HepG2 (cell line): ENCODE measurements around the gene TH. TPM values are rescaled to one million over a fixed set of nuclear protein-coding genes. Genes with fewer than 3 reads are reported as not detected.

Source experiments
- ATAC-seq: fragments of 200-7000 bp; cut with Tn5 transposase; 3 replicates; pipeline ENCODE4 v1.9.1; 2020; ENCODE audit warnings: mild to moderate bottlenecking, moderate library complexity
- BruUV-seq: library from RNA; stranded (reverse); fragments of 400-500 nt; replicated peaks from 2 replicates; lab custom pipeline; 2021; lab: Mats Ljungman, UMichigan
- CTCF ChIA-PET: fragments of 300-600 bp; formaldehyde crosslinking; extraction: SDS; loops from one replicate; lab custom pipeline; 2021; ENCODE audit warnings: low total read pairs, inconsistent platforms, low intra/inter-chr PET ratio; lab: Yijun Ruan, JAX
- POLR2A ChIA-PET: fragments of 350-600 bp; sonication (Branson Sonifier 250); formaldehyde crosslinking; loops from one replicate; lab custom pipeline; 2020; ENCODE audit warnings: antibody characterized with exemption, inconsistent platforms; lab: Yijun Ruan, JAX
- DNase-seq: peaks from one replicate; pipeline ENCODE4 v3.0.0-alpha.2; 2015; ENCODE audit warnings: low spot score
- FAIRE-seq: peaks from 3 replicates; lab custom pipeline; 2011; peaks lifted over from hg19 to GRCh38; lab: Jason Lieb, UNC
- H2AFZ ChIP-seq: one replicate; pipeline ENCODE4 v1.6.1; 2011; ENCODE audit warnings: low read length, inconsistent platforms
- H3K27ac ChIP-seq: fragments of 300-600 bp; 3 replicates; pipeline ENCODE4 v1.8.0; 2011; ENCODE audit warnings: mixed run types, mild to moderate bottlenecking, mixed read lengths, low read length, inconsistent platforms; ENCODE audit not compliant: insufficient read depth; ENCODE audit errors: extremely low read length
- H3K27me3 ChIP-seq, 2 experiments: fragments of 200-600 bp in 1 of 2; 2 replicates in 1 of 2; 3 replicates in 1 of 2; pipeline versions ENCODE4 v1.6.0 to v1.8.0; 2011; ENCODE audit warnings: low read length in 2 of 2, mild to moderate bottlenecking in 2 of 2, moderate library complexity in 2 of 2, inconsistent platforms in 1 of 2; ENCODE audit not compliant: insufficient read depth in 2 of 2, control insufficient read depth in 1 of 2
- H3K36me3 ChIP-seq, 2 experiments: fragments of 200-600 bp in 1 of 2; replicated peaks in 1 of 2; 2 replicates in 1 of 2; 3 replicates in 1 of 2; pipeline versions ENCODE4 v1.5.1 to v1.8.0; 2011; ENCODE audit warnings: low read length in 2 of 2, inconsistent platforms in 1 of 2; ENCODE audit not compliant: insufficient read depth in 2 of 2, control insufficient read depth in 1 of 2
- H3K4me1 ChIP-seq: 2 replicates; pipeline ENCODE4 v1.5.1; 2012; ENCODE audit warnings: low read length, inconsistent platforms; ENCODE audit not compliant: insufficient read depth
- H3K4me2 ChIP-seq: 2 replicates; pipeline ENCODE4 v1.6.0; 2011; ENCODE audit warnings: low read depth, low read length, inconsistent platforms
- H3K4me3 ChIP-seq, 3 experiments: fragments of 200-600 bp in 1 of 3; sonication (generic), shearing (Covaris generic) in 1 of 3; replicated peaks in 1 of 3; 2 replicates each; pipeline ENCODE4 v1.5.1; 2011 to 2016; ENCODE audit warnings: low read length in 3 of 3, inconsistent platforms in 2 of 3, low read depth in 2 of 3, mild to moderate bottlenecking in 2 of 3, control low read depth in 1 of 3, mixed read lengths in 1 of 3; ENCODE audit not compliant: insufficient read depth in 1 of 3
- H3K79me2 ChIP-seq: one replicate; pipeline ENCODE4 v1.6.1; 2011; ENCODE audit warnings: low read length, inconsistent platforms; ENCODE audit not compliant: insufficient read depth
- H3K9ac ChIP-seq: 2 replicates; pipeline ENCODE4 v1.6.0; 2011; ENCODE audit warnings: mild to moderate bottlenecking, low read depth, low read length, inconsistent platforms; ENCODE audit not compliant: insufficient read depth
- H3K9me3 ChIP-seq: 2 replicates; pipeline ENCODE4 v1.5.1; 2012; ENCODE audit warnings: mild to moderate bottlenecking, low read length
- H4K20me1 ChIP-seq: 2 replicates; pipeline ENCODE4 v1.6.0; 2011; ENCODE audit warnings: inconsistent platforms, mild to moderate bottlenecking, low read length, moderate library complexity; ENCODE audit not compliant: insufficient read depth
- JUND ChIP-seq: sonication (generic); formaldehyde crosslinking; IDR thresholded peaks from 2 replicates; pipeline ENCODE4 v1.8.0; 2022; ENCODE audit warnings: mild to moderate bottlenecking, missing genetic modification reagents
- KDM5B ChIP-seq: sonication (generic); formaldehyde crosslinking; IDR thresholded peaks from 2 replicates; pipeline ENCODE4 v1.4.0; 2020; ENCODE audit warnings: missing genetic modification reagents, mild to moderate bottlenecking, borderline replicate concordance
- NCOA1 ChIP-seq: sonication (generic); formaldehyde crosslinking; IDR thresholded peaks from 2 replicates; pipeline ENCODE4 v1.9.0; 2021; ENCODE audit warnings: missing genetic modification reagents
- NR1H2 ChIP-seq: sonication (generic); formaldehyde crosslinking; IDR thresholded peaks from 2 replicates; pipeline ENCODE4 v1.8.1; 2022; ENCODE audit warnings: low read depth, missing genetic modification reagents, borderline replicate concordance
- RFXAP ChIP-seq: sonication (generic); formaldehyde crosslinking; IDR thresholded peaks from 2 replicates; pipeline ENCODE4 v1.4.0; 2020; ENCODE audit warnings: missing genetic modification reagents, borderline replicate concordance
- XRCC5 ChIP-seq: fragments of 200-400 bp; formaldehyde crosslinking; optimal IDR thresholded peaks from 2 replicates; pipeline ENCODE3; 2017; ENCODE audit warnings: mild to moderate bottlenecking, low read length
- ZBTB7A ChIP-seq: sonication (generic); formaldehyde crosslinking; IDR thresholded peaks from 2 replicates; pipeline ENCODE4 v1.8.0; 2022; ENCODE audit warnings: mild to moderate bottlenecking, missing genetic modification reagents
- ZNF274 ChIP-seq: sonication (generic); formaldehyde crosslinking; IDR thresholded peaks from 2 replicates; pipeline ENCODE4 v1.5.1; 2020; ENCODE audit warnings: mild to moderate bottlenecking, missing genetic modification reagents
- ZNF451 ChIP-seq: sonication (generic); formaldehyde crosslinking; IDR thresholded peaks from 2 replicates; pipeline ENCODE4 v1.5.0; 2020; ENCODE audit warnings: mild to moderate bottlenecking, missing genetic modification reagents
- ZNF567 ChIP-seq: sonication (generic); formaldehyde crosslinking; IDR thresholded peaks from 2 replicates; pipeline ENCODE4 v1.8.1; 2023; ENCODE audit warnings: mild to moderate bottlenecking, missing genetic modification reagents, borderline replicate concordance
- ZNF607 ChIP-seq: sonication (generic); formaldehyde crosslinking; IDR thresholded peaks from 2 replicates; pipeline ENCODE4 v1.5.1; 2020; ENCODE audit warnings: missing genetic modification reagents, mild to moderate bottlenecking, borderline replicate concordance
- ZNF878 ChIP-seq: sonication (generic); formaldehyde crosslinking; IDR thresholded peaks from 2 replicates; pipeline ENCODE4 v1.8.1; 2023; ENCODE audit warnings: mild to moderate bottlenecking, missing genetic modification reagents, moderate library complexity
- ZZZ3 ChIP-seq: sonication (generic); formaldehyde crosslinking; IDR thresholded peaks from 2 replicates; pipeline ENCODE4 v1.4.0; 2020; ENCODE audit warnings: missing genetic modification reagents, mild to moderate bottlenecking, borderline replicate concordance
- WGBS: methylation state at CpG from one replicate; pipeline ENCODE4 v1.1.6; 2017; ENCODE audit warnings: low lambda C conversion rate; 5-methylcytosine and 5-hydroxymethylcytosine counted together
- in situ Hi-C: cut with HindIII; loops from 2 replicates; pipeline ENCODE4 v1.10.0; 2017; ENCODE audit warnings: low pct_unique_long_range_greater_than_20kb; ENCODE audit not compliant: extremely low pct_ligation_motif_present
- intact Hi-C: fragments of 100-400 bp; cut with micrococcal nuclease; formaldehyde crosslinking; loops from one replicate; pipeline ENCODE4 v1.10.0; 2022; ENCODE audit not compliant: unreplicated experiment
- polyA plus RNA-seq, 8 experiments: library from polyadenylated mRNA; depleted of rRNA in 3 of 8; stranded (reverse) in 7 of 8; unstranded in 1 of 8; fragments of >200 nt; fragmentation: Illumina TruSeq in 4 of 8; extraction: Trizol in 4 of 8; gene quantifications; 2 replicates each; pipeline versions ENCODE4 v1.2.1 to v1.2.3, GENCODE V29; 2011 to 2016; ENCODE audit warnings: low read depth in 4 of 8, missing spikeins in 1 of 8, mixed read lengths in 1 of 8; ENCODE audit not compliant: insufficient read depth in 1 of 8
- total RNA-seq, 5 experiments: library from RNA; depleted of rRNA; stranded (reverse); fragments of >200 nt; fragmentation: Illumina TruSeq; extraction: Trizol; gene quantifications; 2 replicates each; pipeline ENCODE4 v1.2.3, GENCODE V29; 2016; ENCODE audit warnings: low read depth in 1 of 5
- TF ChIP-seq, protein P1 (sequence below): sonication (generic); formaldehyde crosslinking; IDR thresholded peaks from 2 replicates; pipeline ENCODE4 v1.4.0; 2020; ENCODE audit warnings: mild to moderate bottlenecking, missing genetic modification reagents
- TF ChIP-seq, protein P2 (sequence below): sonication (generic); formaldehyde crosslinking; IDR thresholded peaks from 2 replicates; pipeline ENCODE4 v1.5.0; 2020; ENCODE audit warnings: mild to moderate bottlenecking, missing genetic modification reagents, borderline replicate concordance
- TF ChIP-seq, protein P3 (sequence below): fragments of 450-650 bp; IDR thresholded peaks from 2 replicates; pipeline ENCODE4 v1.6.1; 2017
- TF ChIP-seq, protein P4 (sequence below): sonication (generic); formaldehyde crosslinking; IDR thresholded peaks from 2 replicates; pipeline ENCODE4 v1.4.0; 2020; ENCODE audit warnings: mild to moderate bottlenecking, missing genetic modification reagents
- TF ChIP-seq, protein P5 (sequence below): sonication (generic); formaldehyde crosslinking; IDR thresholded peaks from 2 replicates; pipeline ENCODE4 v1.5.0; 2020; ENCODE audit warnings: missing genetic modification reagents, mild to moderate bottlenecking, borderline replicate concordance

Gene TH
- total and polyA plus RNA-seq, 2 of the 13 experiments (the other 11 are each of a cell fraction or from before 2014, with no cell fraction given): 0.36 TPM; not detected in 1

DNA sequence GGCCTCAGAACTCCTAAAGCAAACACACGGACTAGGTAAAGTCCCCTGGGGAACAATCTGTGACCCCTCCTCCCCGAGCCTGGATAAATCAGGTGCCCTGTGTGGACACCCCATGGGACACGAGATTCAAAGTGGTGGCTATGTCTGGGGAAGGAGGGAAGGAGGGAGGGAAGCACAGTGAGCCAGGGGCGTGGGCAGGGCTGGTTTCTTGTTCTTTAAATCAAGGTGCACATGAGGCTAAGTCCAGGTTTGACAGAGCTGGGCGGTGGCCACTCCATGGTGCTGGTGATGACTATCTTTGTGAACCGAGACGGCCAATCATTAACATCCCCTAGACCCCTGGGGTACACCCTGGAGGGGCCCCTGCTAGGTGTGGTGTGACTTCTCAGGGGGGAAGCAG, 20.3 kb upstream of the TH start:
- no peaks in the 10 kb centered on the region for H4K20me1 ChIP-seq
- CTCF ChIA-PET: no interaction called here

More for the DNA sequence above, 20.3 kb upstream of the TH start:
- H3K79me2 ChIP-seq: no peaks in the 10 kb centered on the region
- no peaks in the 10 kb centered on the region for H3K9me3 ChIP-seq
- no peak overlapping the region for H3K9ac ChIP-seq
- no TSS peak for BruUV-seq
- no peak overlapping the region for H2AFZ ChIP-seq
- H3K27me3 ChIP-seq: peaks cover 12 to 52% of the 10 kb centered on the region in 2 experiments
- H3K4me2 ChIP-seq: no peak overlapping the region
- no peak for FAIRE-seq
- no peaks in the 10 kb centered on the region for H3K36me3 ChIP-seq
- WGBS: 0% methylated on average over 3 of the region's 7 CpGs
- H3K4me1 ChIP-seq: peaks cover 15% of the 10 kb centered on the region
- intact Hi-C loops: no loop called here
- no peak for DNase-seq
- no peak overlapping the region for H3K27ac ChIP-seq
- TF ChIP-seq, protein P1, sequence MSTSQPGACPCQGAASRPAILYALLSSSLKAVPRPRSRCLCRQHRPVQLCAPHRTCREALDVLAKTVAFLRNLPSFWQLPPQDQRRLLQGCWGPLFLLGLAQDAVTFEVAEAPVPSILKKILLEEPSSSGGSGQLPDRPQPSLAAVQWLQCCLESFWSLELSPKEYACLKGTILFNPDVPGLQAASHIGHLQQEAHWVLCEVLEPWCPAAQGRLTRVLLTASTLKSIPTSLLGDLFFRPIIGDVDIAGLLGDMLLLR (CRISPR knock-in tag): no peak
- no peak for TF ChIP-seq ZNF878 (CRISPR knock-in tag)
- TF ChIP-seq, protein P2, sequence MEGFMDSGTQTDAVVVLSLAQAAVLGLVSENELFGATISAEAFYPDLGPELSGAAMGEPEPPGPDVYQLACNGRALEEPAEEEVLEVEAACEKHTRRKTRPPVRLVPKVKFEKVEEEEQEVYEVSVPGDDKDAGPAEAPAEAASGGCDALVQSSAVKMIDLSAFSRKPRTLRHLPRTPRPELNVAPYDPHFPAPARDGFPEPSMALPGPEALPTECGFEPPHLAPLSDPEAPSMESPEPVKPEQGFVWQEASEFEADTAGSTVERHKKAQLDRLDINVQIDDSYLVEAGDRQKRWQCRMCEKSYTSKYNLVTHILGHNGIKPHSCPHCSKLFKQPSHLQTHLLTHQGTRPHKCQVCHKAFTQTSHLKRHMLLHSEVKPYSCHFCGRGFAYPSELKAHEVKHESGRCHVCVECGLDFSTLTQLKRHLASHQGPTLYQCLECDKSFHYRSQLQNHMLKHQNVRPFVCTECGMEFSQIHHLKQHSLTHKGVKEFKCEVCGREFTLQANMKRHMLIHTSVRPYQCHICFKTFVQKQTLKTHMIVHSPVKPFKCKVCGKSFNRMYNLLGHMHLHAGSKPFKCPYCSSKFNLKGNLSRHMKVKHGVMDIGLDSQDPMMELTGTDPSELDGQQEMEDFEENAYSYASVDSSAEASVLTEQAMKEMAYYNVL: no peak
- TF ChIP-seq, protein P3, sequence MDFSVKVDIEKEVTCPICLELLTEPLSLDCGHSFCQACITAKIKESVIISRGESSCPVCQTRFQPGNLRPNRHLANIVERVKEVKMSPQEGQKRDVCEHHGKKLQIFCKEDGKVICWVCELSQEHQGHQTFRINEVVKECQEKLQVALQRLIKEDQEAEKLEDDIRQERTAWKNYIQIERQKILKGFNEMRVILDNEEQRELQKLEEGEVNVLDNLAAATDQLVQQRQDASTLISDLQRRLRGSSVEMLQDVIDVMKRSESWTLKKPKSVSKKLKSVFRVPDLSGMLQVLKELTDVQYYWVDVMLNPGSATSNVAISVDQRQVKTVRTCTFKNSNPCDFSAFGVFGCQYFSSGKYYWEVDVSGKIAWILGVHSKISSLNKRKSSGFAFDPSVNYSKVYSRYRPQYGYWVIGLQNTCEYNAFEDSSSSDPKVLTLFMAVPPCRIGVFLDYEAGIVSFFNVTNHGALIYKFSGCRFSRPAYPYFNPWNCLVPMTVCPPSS: no peak
- no peak for TF ChIP-seq NCOA1
- no peak for TF ChIP-seq RFXAP (CRISPR knock-in tag)
- TF ChIP-seq ZNF567 (CRISPR knock-in tag): no peak
- no peak for TF ChIP-seq KDM5B (CRISPR knock-in tag)
- TF ChIP-seq, protein P4, sequence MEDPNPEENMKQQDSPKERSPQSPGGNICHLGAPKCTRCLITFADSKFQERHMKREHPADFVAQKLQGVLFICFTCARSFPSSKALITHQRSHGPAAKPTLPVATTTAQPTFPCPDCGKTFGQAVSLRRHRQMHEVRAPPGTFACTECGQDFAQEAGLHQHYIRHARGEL (CRISPR knock-in tag): no peak
- TF ChIP-seq JUND (CRISPR knock-in tag): no peak
- TF ChIP-seq ZNF451 (CRISPR knock-in tag): no peak
- no peak for TF ChIP-seq ZNF607
- TF ChIP-seq NR1H2: no peak
- TF ChIP-seq ZNF274 (CRISPR knock-in tag): no peak
- no peak for TF ChIP-seq ZZZ3
- TF ChIP-seq, protein P5, sequence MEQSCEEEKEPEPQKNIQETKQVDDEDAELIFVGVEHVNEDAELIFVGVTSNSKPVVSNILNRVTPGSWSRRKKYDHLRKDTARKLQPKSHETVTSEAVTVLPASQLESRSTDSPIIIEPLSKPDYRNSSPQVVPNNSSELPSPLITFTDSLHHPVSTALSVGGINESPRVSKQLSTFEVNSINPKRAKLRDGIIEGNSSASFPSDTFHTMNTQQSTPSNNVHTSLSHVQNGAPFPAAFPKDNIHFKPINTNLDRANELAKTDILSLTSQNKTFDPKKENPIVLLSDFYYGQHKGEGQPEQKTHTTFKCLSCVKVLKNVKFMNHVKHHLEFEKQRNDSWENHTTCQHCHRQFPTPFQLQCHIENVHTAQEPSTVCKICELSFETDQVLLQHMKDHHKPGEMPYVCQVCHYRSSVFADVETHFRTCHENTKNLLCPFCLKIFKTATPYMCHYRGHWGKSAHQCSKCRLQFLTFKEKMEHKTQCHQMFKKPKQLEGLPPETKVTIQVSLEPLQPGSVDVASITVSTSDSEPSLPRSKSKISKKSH (CRISPR knock-in tag): no peak
- no peak for TF ChIP-seq ZBTB7A
- TF ChIP-seq XRCC5: no peak
- no peak for ATAC-seq
- POLR2A ChIA-PET: no interaction called here
- in situ Hi-C loops: loop anchor here (10.0 kb wide), 1 partner anchor 333 kb away; no protein-coding TSS in a partner anchor
- H3K4me3 ChIP-seq: no peak overlapping the region
